Fibroblast of mammary gland (primary cell): Measurements from ENCODE around the gene TLCD3A.

Experiments used
- DNase-seq: peaks from one replicate; pipeline ENCODE4 v3.0.0-alpha.2; 2010; ENCODE audit warnings: low read depth
- H3K4me3 ChIP-seq: 2 replicates; pipeline ENCODE4 v1.5.1; 2011; ENCODE audit warnings: low read depth, mild to moderate bottlenecking, low read length, moderate library complexity; ENCODE audit not compliant: control insufficient read depth
- CTCF ChIP-seq: conservative IDR thresholded peaks from 2 replicates; pipeline ENCODE4 v1.5.1; 2011; ENCODE audit warnings: low read depth, low read length, inconsistent platforms; ENCODE audit not compliant: control insufficient read depth, insufficient read depth

The TLCD3A gene

DNA sequence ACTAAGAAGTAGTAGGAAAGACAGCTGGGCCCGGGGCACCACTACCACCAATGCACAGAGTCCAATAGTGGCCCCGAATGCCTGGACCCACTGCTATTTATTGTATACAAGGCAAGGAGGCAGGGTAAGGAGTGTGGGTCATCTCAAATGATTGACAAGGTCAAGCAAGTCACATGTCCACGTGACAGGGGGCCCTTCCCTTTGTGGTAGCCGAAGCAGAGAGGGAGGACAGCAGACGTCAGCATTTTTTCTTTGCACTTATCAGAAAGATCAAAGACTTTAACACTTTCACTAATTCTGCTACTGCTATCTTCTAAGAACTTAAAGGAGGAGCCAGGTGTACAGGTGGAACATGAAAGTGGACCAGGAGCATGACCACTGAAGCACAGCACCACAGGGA lies 24.3 kb upstream of the TLCD3A start:
- TF ChIP-seq CTCF, result no peak
- DNase-seq, result no peak
- no peak overlapping the region for H3K4me3 ChIP-seq

DNA sequence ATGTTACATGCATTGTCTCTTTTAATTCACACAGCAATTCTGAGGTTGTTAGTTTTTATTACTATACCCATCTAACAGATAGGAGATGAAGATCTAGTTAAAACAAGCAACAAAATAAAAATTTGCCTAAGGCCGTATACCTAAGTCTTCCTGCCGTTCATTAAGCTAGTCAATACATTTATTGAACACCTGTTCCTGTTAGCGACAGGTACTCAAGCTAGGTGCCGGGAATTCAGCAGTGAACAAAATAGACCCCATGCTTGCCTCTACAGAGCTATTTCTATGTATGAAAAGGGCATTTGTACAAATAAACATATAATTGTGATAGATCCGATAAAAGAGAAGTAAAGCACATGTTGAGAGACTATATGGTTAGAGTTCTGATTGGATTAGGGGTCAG lies 14.3 kb upstream of the TLCD3A start:
- H3K4me3 ChIP-seq, result no peak overlapping the region
- no peak for TF ChIP-seq CTCF
- DNase-seq, result no peak

DNA sequence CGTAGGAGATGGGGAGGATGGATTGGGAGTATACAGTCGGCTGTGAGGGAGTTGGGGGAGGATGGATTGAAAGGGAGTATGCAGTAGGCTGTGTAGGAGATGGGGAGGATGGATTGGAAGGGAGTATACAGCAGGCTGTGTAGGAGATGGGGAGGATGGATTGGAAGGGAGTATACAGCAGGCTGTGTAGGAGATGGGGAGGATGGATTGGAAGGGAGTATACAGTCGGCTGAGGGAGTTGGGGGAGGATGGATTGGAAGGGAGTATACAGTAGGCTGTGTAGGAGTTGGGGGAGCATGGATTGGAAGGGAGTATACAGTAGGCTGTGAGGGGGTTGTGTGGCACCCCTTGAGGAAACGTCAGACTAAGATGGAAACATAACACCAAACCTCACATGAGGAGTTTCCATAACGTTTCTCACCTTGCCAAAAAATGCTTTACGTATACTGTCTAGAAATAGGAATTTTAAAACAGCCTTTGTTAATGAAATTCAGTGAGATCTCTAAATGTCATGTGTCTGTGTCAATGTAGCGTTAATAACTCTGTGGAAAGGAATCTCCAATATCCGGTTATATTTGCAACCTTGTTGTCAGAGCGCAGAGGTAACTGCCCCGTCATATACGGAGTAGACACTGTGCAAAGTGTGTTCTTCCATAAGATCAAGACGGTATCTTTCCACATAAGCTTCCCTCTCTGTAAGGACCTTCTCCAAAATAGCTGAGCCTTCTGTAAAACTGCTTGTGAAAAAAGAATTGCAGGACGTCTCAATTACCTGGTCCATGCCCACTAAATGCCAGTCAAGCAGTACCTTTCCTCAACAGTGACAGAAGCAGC lies 11.5 kb upstream of the TLCD3A start:
- no peak overlapping the region for H3K4me3 ChIP-seq
- no peak for TF ChIP-seq CTCF
- DNase-seq, result no peak

DNA sequence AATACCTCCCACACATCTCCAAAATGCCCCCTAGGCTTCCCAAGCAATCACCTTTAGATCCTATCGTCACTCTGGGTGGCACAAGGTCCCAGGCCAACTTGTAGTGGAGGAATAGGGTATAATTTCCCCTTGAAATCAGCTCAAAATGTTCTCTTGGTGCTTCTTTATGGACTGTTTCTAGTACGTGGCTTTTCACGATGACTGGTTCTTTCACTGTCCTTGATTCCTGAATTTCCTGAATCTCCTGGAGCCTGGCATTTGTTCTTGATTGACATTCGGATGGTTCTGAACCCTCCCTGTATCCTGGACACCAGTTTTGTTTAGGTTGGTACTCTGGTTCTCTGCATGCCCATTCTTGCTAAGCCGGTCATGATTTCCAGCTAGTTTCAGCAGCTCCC lies 10.9 kb upstream of the TLCD3A start:
- H3K4me3 ChIP-seq, result no peak overlapping the region
- TF ChIP-seq CTCF, result no peak
- no peak for DNase-seq

GRCh38 chr17:725084-725483 lies 7.3 kb upstream of the TLCD3A start:
- no peak for DNase-seq
- no peak for TF ChIP-seq CTCF
- H3K4me3 ChIP-seq, result no peak overlapping the region

GRCh38 chr17:725746-726145 lies 6.7 kb upstream of the TLCD3A start:
- H3K4me3 ChIP-seq, result no peak overlapping the region
- no peak for TF ChIP-seq CTCF

DNA sequence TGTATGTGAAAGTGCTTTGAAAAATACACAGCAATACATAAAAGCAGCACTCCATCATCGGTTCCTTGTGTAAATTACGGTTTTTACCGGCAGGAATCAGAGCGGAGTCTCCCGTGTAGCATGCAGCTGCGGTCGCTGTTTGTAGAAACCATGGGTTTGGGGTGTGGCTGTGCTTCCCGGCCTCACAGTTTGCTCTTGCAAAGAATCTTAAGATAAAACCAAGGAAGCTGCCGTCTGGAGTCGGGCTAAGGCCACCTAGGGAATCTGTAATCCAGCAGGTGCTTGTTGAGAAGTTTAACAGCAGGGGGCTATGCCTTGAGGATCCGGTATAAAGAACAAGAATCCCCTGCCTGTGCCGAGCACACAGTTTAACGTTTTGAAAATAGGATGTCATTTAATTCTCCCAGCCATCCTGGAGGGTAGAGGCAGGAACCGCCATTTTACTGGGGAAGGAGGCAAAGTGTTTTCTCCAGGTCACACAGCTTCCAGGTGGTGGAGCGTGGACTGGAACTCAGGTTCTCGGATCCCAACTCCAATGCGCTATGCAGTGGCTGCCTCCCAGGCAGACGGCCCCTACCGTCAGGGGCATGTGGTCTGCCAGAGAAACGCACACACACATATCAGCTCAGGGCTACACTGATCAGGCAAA lies 6.0 kb upstream of the TLCD3A start:
- no peak for TF ChIP-seq CTCF
- no peak overlapping the region for H3K4me3 ChIP-seq
- no peak for DNase-seq

More at GRCh38 chr17:725746-726145, 6.7 kb upstream of the TLCD3A start:
- no peak for DNase-seq
